Measurements from ENCODE around the gene CHRND.

The CHRND gene

GRCh38 chr2:232523682-232524597, 2.0 kb upstream of the CHRND start (continued):
- TF ChIP-seq ZNF843 (tag by site-specific recombination; IDR thresholded peaks at IDR 0.05), result no peak
- TF ChIP-seq ZNF148 (tag by site-specific recombination; IDR thresholded peaks at IDR 0.05; ENCODE audit: borderline replicate concordance), result no peak
- no peak for TF ChIP-seq ZNF155 (tag by site-specific recombination; IDR thresholded peaks at IDR 0.05)
- TF ChIP-seq ZNF362 (tag by site-specific recombination; IDR thresholded peaks at IDR 0.05), result no peak
- TF ChIP-seq ZFP37 (tag by site-specific recombination; IDR thresholded peaks at IDR 0.05), result 0 out of 2 replicates have a peak, but pooled peaks have one; percentile 22
- no peak for TF ChIP-seq ZSCAN16 (tag by site-specific recombination; IDR thresholded peaks at IDR 0.05)
- TF ChIP-seq ZBTB17 (tag by site-specific recombination; IDR thresholded peaks at IDR 0.05), result peak; percentile 64; the same call in 1 of the 2 replicates
- 0 out of 2 replicates have a peak, but pooled peaks have one; percentile 47 for TF ChIP-seq BCL11A (tag by site-specific recombination; IDR thresholded peaks at IDR 0.05; ENCODE audit: low read depth)
- TF ChIP-seq ZNF175 (tag by site-specific recombination; IDR thresholded peaks at IDR 0.05), result no peak
- peak; percentile 44; the same call in 1 of the 2 replicates for TF ChIP-seq ZNF692 (tag by site-specific recombination; IDR thresholded peaks at IDR 0.05)
- peak; percentile 80 for TF ChIP-seq ZBTB6 (tag by site-specific recombination; IDR thresholded peaks at IDR 0.05)
- no peak for TF ChIP-seq ZNF133 (tag by site-specific recombination; IDR thresholded peaks at IDR 0.05)
- no peak for TF ChIP-seq ZNF433 (tag by site-specific recombination; IDR thresholded peaks at IDR 0.05; ENCODE audit: low read depth)
- TF ChIP-seq ZNF394 (tag by site-specific recombination; IDR thresholded peaks at IDR 0.05; ENCODE audit: borderline replicate concordance), result peak; percentile 30; the same call in 1 of the 2 replicates
- no peak for TF ChIP-seq ZNF140 (tag by site-specific recombination; IDR thresholded peaks at IDR 0.05)
- TF ChIP-seq ZNF600 (tag by site-specific recombination; IDR thresholded peaks at IDR 0.05), result peak; percentile 96
- TF ChIP-seq GLI4 (tag by site-specific recombination; IDR thresholded peaks at IDR 0.05), result no peak
- TF ChIP-seq ZNF707 (tag by site-specific recombination; IDR thresholded peaks at IDR 0.05), result no peak
- no peak for TF ChIP-seq ZNF24 (tag by site-specific recombination; IDR thresholded peaks at IDR 0.05)
- TF ChIP-seq EGR2 (tag by site-specific recombination; IDR thresholded peaks at IDR 0.05; ENCODE audit: low read depth), result 0 out of 2 replicates have a peak, but pooled peaks have one; percentile 18
- peak; percentile 85 for TF ChIP-seq PATZ1 (tag by site-specific recombination; IDR thresholded peaks at IDR 0.05)
- no peak for TF ChIP-seq ZNF366 (tag by site-specific recombination; conservative IDR thresholded peaks at IDR 0.05)
- peak; percentile 73; the same call in 1 of the 2 replicates for TF ChIP-seq GLIS2 (tag by site-specific recombination; IDR thresholded peaks at IDR 0.05)
- TF ChIP-seq GFI1B (tag by site-specific recombination; IDR thresholded peaks at IDR 0.05), result no peak
- no peak for TF ChIP-seq ZNF280C (tag by site-specific recombination; IDR thresholded peaks at IDR 0.05)
- TF ChIP-seq ZNF514 (tag by site-specific recombination; IDR thresholded peaks at IDR 0.05), result no peak
